Colonic mucosa (tissue), 4 donors: ENCODE results near the gene HMGN4. TPM values are rescaled to one million over a fixed set of nuclear protein-coding genes. Genes with fewer than 3 reads are reported as not detected.

Experiments
- DNase-seq: peaks from one replicate; pipeline ENCODE4 v3.0.0-alpha.2; 2020
- H3K27ac ChIP-seq: fragments of 200-600 bp; one replicate; pipeline ENCODE4 v1.8.0; 2021
- H3K27me3 ChIP-seq: fragments of 200-600 bp; one replicate; pipeline ENCODE4 v1.8.0; 2021
- H3K36me3 ChIP-seq: fragments of 200-600 bp; one replicate; pipeline ENCODE4 v1.8.0; 2021
- H3K4me1 ChIP-seq: fragments of 200-600 bp; one replicate; pipeline ENCODE4 v1.8.0; 2021; ENCODE audit warnings: mild to moderate bottlenecking
- H3K4me3 ChIP-seq: fragments of 200-600 bp; one replicate; pipeline ENCODE4 v1.8.0; 2021
- H3K9ac ChIP-seq, 2 donors: one replicate each; pipeline ENCODE4 v1.7.0; 2013; ENCODE audit warnings: control low read depth in 2 of 2, low read depth in 2 of 2, low read length in 2 of 2
- H3K9me3 ChIP-seq: fragments of 200-600 bp; one replicate; pipeline ENCODE4 v1.8.0; 2021
- intact Hi-C: fragments of 100-400 bp; cut with DNase I; formaldehyde crosslinking; loops from one replicate; pipeline ENCODE4 v1.14.1; 2022
- total RNA-seq, 2 donors: library from RNA; stranded (reverse); fragmentation: NEBNext Ultra II Directional in 1 of 2; extraction: Animal tissue kit (Norgen Biotek cat#: 25700) in 1 of 2; gene quantifications; one replicate each; pipeline ENCODE4 v1.2.1, GENCODE V29; 2021
- TF ChIP-seq, protein P1 (sequence below): fragments of 200-600 bp; IDR thresholded peaks from one replicate; pipeline ENCODE4 v1.8.0; 2022; ENCODE audit warnings: antibody characterized with exemption, mild to moderate bottlenecking
- donor health status: healthy.
- donor health status: DM: no; HTN: no; CAD: no.
- donor health status: DM: no; HTN: no; CAD: no.

HMGN4 gene
- total RNA-seq: 10 to 100 TPM; 40.6 to 56.0 TPM

DNA sequence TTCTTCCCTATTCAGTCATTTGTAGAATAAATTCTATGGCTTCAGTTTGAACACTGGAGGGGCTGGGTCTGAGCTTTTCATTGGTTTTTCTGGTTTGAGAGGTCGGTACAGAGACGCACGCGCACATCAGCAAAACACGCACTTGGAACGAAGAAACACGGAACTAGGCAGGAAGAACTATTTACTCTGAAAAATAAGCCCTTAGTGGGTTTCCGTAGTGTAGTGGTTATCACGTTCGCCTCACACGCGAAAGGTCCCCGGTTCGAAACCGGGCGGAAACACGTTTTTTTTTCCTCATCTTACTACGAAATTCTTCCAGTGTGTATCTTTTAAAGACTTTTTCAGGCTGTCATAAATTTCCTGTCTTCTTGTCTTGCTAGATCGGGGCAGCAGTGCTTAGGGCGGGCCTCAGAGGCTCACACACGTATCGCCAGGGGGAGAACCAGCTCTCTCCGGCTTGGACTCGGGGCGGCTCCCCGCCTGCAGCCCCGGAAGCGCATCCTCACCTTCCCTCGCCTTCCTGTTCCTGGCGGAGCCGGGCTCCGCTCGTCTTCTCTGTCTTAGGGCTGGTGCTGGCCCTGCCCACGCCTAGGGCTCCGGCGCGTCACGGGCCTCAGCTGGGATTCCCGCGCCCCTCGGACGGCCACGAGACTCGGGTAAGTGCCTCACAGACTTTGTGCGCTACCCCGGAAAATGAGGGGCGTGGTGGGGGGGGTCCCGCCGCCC lies at the start of gene HMGN4:
Gene HMGN4, plus strand, starts transcription at position 521 of the 726 bp plus-strand sequence. CDS start 6,841 bp downstream, outside the sequence.
- intact Hi-C loops: no loop called here
- TF ChIP-seq, protein P1, sequence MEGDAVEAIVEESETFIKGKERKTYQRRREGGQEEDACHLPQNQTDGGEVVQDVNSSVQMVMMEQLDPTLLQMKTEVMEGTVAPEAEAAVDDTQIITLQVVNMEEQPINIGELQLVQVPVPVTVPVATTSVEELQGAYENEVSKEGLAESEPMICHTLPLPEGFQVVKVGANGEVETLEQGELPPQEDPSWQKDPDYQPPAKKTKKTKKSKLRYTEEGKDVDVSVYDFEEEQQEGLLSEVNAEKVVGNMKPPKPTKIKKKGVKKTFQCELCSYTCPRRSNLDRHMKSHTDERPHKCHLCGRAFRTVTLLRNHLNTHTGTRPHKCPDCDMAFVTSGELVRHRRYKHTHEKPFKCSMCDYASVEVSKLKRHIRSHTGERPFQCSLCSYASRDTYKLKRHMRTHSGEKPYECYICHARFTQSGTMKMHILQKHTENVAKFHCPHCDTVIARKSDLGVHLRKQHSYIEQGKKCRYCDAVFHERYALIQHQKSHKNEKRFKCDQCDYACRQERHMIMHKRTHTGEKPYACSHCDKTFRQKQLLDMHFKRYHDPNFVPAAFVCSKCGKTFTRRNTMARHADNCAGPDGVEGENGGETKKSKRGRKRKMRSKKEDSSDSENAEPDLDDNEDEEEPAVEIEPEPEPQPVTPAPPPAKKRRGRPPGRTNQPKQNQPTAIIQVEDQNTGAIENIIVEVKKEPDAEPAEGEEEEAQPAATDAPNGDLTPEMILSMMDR: no peak
- Histone ChIP-seq H3K4me1 (peaks cover 12% of the 10 kb centered on the region), H3K9me3 (no peaks in the 10 kb centered on the region), H3K4me3 (peak within 1 kb of the TSS; percentile 77), H3K27ac (peak within 1 kb of the TSS; percentile 93), H3K36me3 (no peaks in the 10 kb centered on the region), H3K9ac (peak within 1 kb of the TSS; percentile 72 to 94), H3K27me3 (no peaks in the 10 kb centered on the region)
- DNase-seq: peak; percentile 87

DNA sequence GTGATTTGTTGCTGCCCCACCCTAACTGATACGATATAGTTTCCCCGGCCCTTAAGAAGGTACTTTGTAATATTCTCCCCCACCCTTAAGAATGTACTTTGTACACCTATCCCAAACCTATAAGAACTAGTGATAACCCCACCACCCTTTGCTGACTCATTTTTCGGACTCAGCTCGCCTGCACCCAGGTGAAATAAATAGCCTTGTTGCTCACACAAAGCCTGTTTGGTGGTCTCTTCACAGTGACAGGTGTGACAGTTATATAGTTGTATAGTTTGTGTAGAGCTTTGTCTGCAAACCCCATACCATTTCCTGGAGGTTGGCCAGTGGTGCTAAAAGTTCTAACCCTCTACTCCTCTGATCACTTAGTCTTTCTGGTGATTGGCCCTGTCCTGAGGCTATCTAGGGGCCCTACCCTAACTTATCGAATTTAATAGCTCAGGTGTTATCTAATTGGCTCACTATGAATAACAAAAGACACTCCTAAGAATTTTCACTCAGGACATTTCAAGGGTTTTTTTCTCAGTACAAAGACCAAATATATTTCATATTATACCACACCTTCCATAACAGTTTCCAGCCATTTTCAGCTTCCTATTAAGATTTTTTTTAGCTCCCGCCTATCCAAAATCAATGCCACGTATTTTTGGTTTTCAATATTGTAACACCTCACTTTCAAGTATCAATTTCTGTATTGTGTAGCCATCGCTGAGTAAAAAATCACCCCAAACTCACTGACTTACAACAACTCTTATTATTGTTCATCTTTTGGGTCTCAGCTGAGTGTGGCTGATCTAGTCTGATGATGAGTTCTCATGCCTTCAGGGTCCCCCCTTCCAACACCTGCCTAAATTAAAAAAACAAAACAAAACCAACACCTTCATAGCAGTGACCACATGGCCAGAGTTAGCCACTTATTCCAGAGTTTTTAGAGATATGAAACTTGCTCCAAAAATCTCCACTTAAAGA lies 47.9 kb upstream of the HMGN4 start:
- intact Hi-C loops: no loop called here
- Histone ChIP-seq H3K27me3 (no peaks in the 10 kb centered on the region), H3K4me3 (no peak overlapping the region), H3K4me1 (no peaks in the 10 kb centered on the region), H3K9me3 (no peaks in the 10 kb centered on the region), H3K27ac (no peak overlapping the region), H3K36me3 (no peaks in the 10 kb centered on the region), H3K9ac (no peak overlapping the region)
- no peak for DNase-seq
- TF ChIP-seq, protein P1: no peak

DNA sequence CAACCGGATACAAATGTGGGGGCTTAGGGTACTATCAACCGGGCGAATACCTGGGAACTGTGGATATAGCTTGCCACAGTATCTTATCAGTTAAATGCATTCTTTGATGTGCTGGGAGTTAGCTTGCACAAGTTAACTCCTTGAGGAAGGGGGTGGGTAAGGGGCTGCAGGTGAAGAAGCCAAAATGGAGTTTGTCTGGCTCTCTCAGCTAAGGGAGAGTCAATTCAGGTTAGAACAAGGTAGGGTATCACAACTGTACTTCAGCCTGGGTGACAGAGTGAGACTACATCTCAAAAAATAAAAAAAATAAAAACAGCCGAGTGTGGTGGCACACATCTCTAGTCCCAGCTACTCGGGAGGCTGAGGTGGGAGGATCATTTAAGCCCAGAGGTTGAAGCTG lies 46.6 kb upstream of the HMGN4 start:
- H3K4me3 ChIP-seq: no peak overlapping the region
- no peak overlapping the region for H3K9ac ChIP-seq
- no peaks in the 10 kb centered on the region for H3K4me1 ChIP-seq
- no peaks in the 10 kb centered on the region for H3K9me3 ChIP-seq
- H3K27ac ChIP-seq: no peak overlapping the region
- no peaks in the 10 kb centered on the region for H3K27me3 ChIP-seq
- no peaks in the 10 kb centered on the region for H3K36me3 ChIP-seq
- intact Hi-C loops: no loop called here
- no peak for DNase-seq
- TF ChIP-seq, protein P1: no peak

DNA sequence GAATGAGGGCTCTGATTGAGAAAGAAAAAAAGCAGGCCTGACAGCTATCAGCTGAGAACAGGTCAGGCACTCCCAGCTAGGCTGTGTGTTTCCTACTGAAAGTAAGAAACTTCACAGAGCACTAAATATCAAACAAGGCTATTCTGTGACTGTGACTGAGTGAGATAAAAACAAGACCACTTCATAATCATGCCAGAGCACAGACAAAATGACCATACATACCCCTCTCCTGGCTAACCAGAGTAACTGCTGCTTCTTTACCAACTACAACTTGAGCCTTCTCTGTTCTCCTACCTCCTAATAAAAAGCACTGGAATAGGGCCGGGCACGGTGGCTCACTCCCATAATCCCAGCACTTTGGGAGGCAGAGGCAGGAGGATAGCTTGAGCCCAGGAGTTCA lies 44.9 kb upstream of the HMGN4 start:
- no peaks in the 10 kb centered on the region for H3K4me1 ChIP-seq
- H3K36me3 ChIP-seq: no peaks in the 10 kb centered on the region
- H3K27me3 ChIP-seq: no peaks in the 10 kb centered on the region
- no peak overlapping the region for H3K4me3 ChIP-seq
- H3K9me3 ChIP-seq: no peaks in the 10 kb centered on the region
- TF ChIP-seq, protein P1: no peak
- no peak for DNase-seq
- H3K27ac ChIP-seq: no peak overlapping the region
- intact Hi-C loops: no loop called here
- no peak overlapping the region for H3K9ac ChIP-seq

DNA sequence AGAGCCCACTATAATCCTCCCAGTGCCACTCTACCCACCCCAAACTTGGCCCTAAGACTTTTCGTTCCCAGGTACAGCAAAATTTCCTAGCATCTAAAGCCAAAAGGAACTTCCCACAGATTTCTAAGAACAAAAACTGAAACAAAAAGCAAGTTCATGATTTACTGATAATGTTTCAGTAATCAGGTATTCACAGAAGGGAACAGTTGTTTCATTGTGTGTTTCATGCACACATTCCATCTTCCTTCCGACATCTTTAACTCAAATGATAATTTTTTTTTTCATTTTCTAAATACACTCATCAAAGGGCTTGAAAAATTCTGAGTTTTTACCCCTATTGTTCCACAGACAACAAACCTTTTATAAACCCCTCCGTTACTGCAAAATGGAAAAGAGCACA lies 44.0 kb upstream of the HMGN4 start:
- Histone ChIP-seq H3K4me3 (no peak overlapping the region), H3K27ac (no peak overlapping the region), H3K36me3 (no peaks in the 10 kb centered on the region), H3K9me3 (no peaks in the 10 kb centered on the region), H3K27me3 (no peaks in the 10 kb centered on the region), H3K9ac (no peak overlapping the region), H3K4me1 (no peaks in the 10 kb centered on the region)
- intact Hi-C loops: no loop called here
- TF ChIP-seq, protein P1: no peak
- DNase-seq: no peak
